ENCODE data around the gene TFIP11.

Gene TFIP11

DNA sequence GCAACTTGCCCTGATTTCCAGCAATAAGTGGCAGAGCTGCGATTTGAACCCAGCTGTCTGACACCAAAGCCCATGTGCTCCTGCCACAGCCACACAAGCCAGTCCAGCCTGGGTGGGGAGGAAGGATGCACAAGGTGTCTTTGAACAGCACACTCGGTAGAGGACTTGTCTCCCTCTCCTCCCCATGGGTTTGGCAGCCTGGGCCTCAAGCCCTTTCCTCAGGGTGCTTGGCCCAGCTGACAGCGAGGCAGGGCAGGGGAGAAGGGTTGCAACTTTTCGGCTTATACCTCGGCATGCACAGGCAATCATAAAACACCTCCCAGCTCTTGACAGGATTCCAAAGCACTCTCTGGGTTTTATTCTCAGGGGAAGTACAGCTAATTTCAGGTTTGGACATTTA, 63.9 kb downstream of the TFIP11 start:
- no peak for DNase-seq (ENCODE audit: low spot score)

DNA sequence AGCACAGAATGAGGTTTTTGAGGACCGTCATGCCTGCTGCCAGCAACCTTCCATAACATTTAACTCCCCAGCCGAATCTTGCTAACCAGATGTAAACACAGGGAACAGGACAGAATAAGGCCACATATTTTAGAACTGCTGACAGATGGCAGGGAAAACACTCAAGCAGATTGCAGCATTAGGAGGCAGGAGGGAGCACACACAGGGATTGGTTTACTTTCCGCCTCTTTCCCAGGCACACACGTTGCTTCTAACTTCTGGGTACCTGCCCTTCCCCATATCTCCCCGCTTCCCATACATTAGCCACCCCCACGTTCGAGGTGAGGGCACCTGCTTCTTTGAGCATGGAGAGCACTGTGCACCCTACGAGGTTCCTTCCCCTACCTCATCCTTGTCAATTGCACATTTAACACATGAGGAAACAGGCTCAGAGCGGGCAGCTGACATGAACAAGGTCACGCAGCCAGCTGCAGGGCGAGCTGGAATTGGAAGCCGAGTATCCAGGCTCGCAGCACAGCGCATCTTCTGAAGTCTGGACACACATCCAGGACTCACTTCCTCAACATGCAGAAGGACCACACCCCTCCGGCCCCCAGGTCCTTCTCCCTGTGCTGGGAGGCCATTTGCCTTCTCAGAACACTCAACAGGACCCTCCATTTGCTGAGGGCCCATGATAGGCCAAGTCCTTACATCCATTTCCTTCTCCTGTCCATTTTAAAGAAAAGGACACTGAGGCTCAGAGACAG, 64.5 kb downstream of the TFIP11 start:
- no peak for DNase-seq (ENCODE audit: low spot score)

GRCh38 chr22:26446808-26447515, 65.3 kb downstream of the TFIP11 start:
- no peak for DNase-seq (ENCODE audit: low spot score)

DNA sequence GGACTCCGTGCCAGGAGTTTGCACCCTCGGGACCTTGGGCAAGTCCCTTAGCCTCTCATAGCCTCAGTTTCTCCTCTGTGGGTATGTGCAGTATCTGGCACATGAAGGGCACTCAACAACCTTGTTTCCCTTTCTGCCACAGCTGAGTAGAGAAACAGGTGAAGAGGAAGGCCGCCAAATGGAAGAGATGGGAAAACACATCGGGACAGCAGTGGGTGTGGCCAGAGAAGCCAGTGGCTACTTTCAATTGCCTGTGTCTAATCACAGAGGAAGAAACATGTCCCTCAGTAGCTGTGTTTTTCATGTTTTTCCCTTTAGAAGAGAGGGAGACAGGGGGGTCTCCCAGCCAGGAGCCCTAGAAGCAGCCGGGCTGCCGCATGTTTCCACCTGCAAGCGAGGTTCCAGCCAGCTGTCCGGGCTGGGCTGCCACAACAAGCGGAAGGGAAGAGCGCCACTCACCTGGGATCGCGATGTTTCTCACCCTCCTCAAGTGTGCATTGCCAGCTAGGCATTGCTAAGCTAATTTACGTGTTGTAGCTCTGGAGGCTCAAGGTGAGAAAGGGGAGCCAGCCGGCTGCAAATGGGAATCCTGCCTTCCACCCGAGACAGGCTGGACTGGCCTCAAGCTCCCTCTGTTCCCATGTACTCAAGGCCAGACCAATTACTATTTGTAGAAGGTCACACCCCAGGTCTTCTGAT, 66.5 kb downstream of the TFIP11 start:
- DNase-seq (ENCODE audit: low spot score): no peak

DNA sequence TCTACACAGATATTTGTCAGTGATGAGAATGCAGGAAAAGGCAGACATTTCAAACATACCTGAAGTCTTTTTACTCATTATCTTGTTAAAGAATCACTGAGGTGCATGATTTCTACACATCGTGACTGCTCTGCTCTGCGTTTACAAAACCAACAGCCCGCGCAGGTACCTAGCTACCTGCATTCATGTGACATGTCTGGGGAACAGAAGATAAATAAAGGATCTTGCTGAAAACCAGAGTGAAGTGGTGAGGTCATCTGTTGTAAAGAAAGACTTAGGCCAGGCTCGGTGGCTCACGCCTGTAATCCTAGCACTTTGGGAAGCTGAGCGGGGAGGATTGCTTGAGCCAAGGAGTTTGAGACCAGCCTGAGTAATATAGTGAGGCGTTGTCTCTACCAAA, 67.5 kb downstream of the TFIP11 start:
- DNase-seq (ENCODE audit: low spot score): no peak

DNA sequence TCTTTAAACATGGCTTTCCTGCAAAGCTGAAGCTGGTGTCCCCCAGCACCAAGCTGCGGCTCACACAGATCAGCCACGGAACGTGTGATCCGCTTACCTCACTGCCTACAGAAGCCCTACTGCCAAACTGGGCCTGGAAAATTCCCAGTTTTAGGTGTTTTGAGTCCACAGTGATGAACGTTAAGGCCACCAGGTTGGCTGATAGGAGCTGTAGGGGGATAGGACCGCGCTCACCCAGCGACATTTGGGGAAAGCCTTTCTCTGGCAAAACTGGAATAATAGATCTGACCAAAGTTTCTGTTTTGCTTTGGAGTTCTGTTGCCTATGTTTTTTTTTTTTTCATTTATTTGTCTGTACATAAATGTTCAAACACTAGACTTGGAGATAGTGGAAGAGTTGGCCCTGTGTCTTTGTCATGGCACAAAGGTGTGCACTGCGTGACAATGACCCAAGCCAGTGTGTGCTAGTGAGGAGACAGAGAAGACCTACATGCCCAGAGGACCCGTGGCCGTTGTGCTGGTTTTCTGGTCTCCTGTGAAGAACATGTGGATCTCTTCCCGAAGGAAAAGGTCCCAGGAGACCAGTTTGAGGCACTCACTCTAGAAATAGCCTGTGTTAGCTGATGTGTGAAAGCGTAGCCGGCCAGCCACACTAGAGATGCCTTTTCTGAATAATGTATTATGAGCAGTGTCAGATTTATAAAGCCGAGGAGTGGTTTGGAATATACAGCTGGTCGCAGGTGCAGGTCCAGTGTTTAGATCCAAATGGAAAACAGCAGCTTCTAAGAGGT, 68.2 kb downstream of the TFIP11 start:
- DNase-seq (ENCODE audit: low spot score): no peak

DNA sequence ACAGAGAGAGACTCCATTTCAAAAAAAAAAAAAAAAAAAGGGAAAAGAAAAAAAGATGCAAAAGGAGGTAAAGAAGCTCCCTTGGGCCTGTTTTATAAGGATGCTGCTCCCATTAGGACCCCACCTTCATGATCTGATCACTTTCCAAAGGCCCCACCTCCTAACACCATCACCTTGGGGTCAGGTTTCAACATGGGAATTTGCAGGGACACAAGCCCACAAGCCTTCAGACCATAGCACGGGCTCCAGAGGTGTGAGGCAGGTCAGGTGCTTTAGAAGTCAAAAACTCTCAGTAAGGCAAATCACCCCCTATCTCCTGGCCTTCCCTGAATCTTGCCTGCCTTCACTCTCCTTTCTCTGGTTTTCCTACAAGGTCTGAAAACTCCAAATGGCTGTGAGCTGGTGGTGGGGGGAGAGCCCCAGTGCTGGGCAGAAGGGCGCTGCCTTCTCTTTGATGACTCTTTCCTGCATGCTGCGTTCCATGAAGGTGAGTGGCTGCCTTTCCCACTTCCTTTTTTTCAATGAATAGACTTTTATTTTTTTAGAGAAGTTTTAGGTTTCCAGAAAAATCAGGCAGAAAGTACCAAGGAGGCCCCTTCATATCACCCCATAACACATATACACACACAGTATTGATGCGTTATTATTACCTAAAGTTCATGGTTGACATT, 70.1 kb downstream of the TFIP11 start:
- DNase-seq (ENCODE audit: low spot score): no peak
